GM19239 (cell line): ENCODE measurements around the gene TGFBR1.
"Not testable (repeated sequence)": the region's sequence is repeated elsewhere in the genome, so short reads cannot be mapped to it uniquely, and the experiment has no call there.

Experiments used
- DNase-seq: peaks from one replicate; pipeline ENCODE4 v3.0.0; 2011; ENCODE audit warnings: low spot score; ENCODE audit not compliant: insufficient read length
- FAIRE-seq: peaks from 2 replicates; lab custom pipeline; 2011; peaks lifted over from hg19 to GRCh38; lab: Jason Lieb, UNC

The TGFBR1 gene

GRCh38 chr9:99182356-99182755 is 77.4 kb downstream of the TGFBR1 start:
- no peak for FAIRE-seq
- no peak for DNase-seq

GRCh38 chr9:99183616-99184015 is 78.7 kb downstream of the TGFBR1 start:
- FAIRE-seq (no peak), DNase-seq (no peak)

- no peak for FAIRE-seq
- DNase-seq, result no peak
Observed at GRCh38 chr9:99184110-99184474, 79.2 kb downstream of the TGFBR1 start.

- FAIRE-seq (peak; percentile 91), DNase-seq (peak; percentile 32)
Observed at GRCh38 chr9:99184475-99185347, 79.8 kb downstream of the TGFBR1 start.

- DNase-seq (no peak), FAIRE-seq (no peak)
Observed at GRCh38 chr9:99185348-99185632, 80.4 kb downstream of the TGFBR1 start.

GRCh38 chr9:99185934-99186333 is 81.0 kb downstream of the TGFBR1 start:
- no peak for FAIRE-seq
- no peak for DNase-seq

- no peak for DNase-seq
- FAIRE-seq, result peak; percentile 64
Observed at GRCh38 chr9:99187311-99187710, 82.4 kb downstream of the TGFBR1 start.

GRCh38 chr9:99189186-99189585 is 84.3 kb downstream of the TGFBR1 start:
- no peak for FAIRE-seq
- no peak for DNase-seq

GRCh38 chr9:99189887-99190596 is 85.1 kb downstream of the TGFBR1 start:
- FAIRE-seq (no peak), DNase-seq (no peak)

- no peak for FAIRE-seq
- no peak for DNase-seq
Observed at GRCh38 chr9:99190597-99191283, 85.8 kb downstream of the TGFBR1 start.

- FAIRE-seq (no peak), DNase-seq (no peak)
Observed at GRCh38 chr9:99192786-99193465, 88.0 kb downstream of the TGFBR1 start.

- FAIRE-seq, result no peak
Observed at GRCh38 chr9:99193466-99193821, 88.5 kb downstream of the TGFBR1 start.

GRCh38 chr9:99196484-99196883 is 91.6 kb downstream of the TGFBR1 start:
- not testable (repeated sequence) for DNase-seq
- peak; percentile 59 for FAIRE-seq

More at GRCh38 chr9:99193466-99193821, 88.5 kb downstream of the TGFBR1 start:
- no peak for DNase-seq

GRCh38 chr9:99197124-99197630 is 92.3 kb downstream of the TGFBR1 start:
- FAIRE-seq (no peak), DNase-seq (no peak)

- FAIRE-seq (no peak), DNase-seq (no peak)
Observed at GRCh38 chr9:99197987-99198386, 93.1 kb downstream of the TGFBR1 start.

- DNase-seq (no peak), FAIRE-seq (peak; percentile 81)
Observed at GRCh38 chr9:99199938-99200539, 95.1 kb downstream of the TGFBR1 start.

- no peak for FAIRE-seq
- DNase-seq, result no peak
Observed at GRCh38 chr9:99201603-99202002, 96.7 kb downstream of the TGFBR1 start.
